Muscle of arm (tissue), 12 donors: ENCODE results near the gene BABAM2. TPM values are rescaled to one million over a fixed set of nuclear protein-coding genes. Genes with fewer than 3 reads are reported as not detected.
"Not testable (repeated sequence)": the region's sequence is repeated elsewhere in the genome, so short reads cannot be mapped to it uniquely, and the experiment has no call there.

Experiments
- DNase-seq: peaks from one replicate; pipeline ENCODE4 v3.0.0-alpha.2; 2013
- polyA plus RNA-seq, 12 donors: library from polyadenylated mRNA; unstranded; fragments of 120-200 nt; gene quantifications; one replicate each; pipeline ENCODE4 v1.2.1, GENCODE V29; 2013; ENCODE audit not compliant: insufficient read length in 12 of 12

The BABAM2 gene
- polyA plus RNA-seq, 12 donors, result 23.2 to 30.5 (median 24.7) TPM; not detected in 1

DNA sequence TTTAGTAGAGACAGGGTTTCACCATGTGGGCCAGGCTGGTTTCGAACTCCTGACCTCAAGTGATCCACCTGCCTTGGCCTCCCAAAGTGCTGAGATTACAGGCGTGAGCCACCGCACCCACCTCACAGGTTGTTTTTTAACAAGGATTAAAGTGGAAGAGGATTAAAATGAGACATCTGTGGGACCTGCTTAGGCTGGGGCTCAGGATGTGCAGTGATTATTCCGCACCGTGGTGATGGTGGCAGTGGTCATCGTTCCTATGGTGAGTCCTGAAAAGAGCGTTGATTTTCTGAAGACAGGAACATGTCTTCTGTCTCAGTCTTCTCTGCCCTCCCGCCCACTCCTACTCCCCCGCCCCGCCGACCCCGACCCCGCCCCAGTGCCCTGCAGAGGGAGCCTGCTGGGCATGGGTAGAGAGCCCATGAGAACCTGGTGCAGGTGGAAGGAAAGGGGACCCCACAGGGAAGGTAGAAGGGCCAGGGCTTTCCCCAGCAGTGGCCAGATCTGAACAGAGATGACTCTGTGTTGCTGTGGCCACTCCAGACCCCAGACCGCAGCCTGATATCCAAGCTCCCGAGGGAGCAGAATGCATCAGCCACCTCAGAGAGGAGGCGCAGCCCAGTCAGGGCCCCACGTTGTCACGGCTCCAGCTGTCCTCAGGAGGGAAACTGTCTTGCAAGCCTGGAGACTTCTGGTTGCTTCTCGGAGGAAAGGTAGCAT, 467.6 kb downstream of the BABAM2 start:
- DNase-seq, result no peak

DNA sequence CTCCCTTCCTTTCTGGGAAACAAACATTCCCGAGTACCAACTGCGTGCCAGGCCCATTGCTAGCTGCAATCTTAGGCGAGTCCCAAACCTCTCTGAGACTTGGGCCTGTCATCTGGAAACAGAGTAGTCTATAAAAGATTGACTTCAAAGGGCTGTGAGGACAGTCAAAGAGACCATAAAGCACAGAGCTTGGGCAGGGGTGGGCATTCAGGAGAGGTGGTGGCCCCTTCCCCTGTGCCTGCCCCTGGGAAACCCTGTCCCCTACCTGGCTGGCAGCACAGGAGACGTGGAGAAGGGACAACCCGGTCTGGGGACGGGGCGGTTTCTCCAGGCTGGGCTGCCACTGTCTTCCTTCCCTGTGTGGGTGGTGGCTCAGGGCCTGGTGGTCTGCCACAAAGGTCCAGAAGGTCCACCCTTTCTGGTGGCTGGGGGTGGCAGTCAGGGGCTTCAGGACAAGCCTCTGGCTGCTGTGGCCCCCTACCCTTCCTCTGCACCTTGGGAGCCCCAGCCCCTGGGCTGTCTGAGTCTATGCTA, 468.2 kb downstream of the BABAM2 start:
- no peak for DNase-seq

DNA sequence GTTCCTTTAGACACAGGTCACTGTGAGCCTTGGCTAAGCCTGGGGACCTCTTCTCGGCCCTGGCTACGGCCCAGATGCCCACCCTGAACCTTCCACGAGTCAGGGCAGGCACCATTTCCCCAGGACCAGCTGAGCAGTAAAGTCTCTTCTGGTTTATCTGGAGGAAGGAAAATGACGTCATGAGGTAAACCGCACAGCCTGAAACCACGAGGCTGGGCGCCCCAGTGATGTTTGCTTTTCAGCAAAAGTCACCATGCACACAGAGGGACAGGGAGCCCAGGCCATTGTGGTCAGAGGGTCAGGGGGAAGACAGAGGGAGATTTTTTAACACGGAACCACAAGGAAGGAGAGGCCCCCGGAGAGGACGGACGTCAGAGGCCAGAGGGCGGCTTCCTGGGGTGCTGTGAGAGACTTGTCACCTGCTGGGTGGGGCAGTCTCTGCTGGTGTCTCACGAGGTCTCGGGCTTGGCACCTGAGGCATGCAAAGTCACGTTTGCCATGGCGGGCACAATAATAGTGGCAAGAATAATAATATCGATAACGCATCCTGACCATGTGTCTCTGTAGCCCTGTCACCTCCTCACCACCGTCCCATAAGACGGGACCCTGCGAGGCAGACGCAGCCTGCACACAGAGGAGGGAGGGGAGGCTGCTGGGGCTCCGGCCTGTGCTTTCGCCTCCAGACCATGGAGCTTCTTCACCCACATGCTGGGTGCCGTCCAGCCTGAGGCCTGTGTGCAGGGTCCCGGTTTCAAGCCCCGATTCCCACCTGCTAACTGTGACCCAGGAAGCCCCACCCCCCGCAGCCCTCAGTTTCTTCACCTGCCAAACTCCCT, 468.9 kb downstream of the BABAM2 start:
- no peak for DNase-seq

DNA sequence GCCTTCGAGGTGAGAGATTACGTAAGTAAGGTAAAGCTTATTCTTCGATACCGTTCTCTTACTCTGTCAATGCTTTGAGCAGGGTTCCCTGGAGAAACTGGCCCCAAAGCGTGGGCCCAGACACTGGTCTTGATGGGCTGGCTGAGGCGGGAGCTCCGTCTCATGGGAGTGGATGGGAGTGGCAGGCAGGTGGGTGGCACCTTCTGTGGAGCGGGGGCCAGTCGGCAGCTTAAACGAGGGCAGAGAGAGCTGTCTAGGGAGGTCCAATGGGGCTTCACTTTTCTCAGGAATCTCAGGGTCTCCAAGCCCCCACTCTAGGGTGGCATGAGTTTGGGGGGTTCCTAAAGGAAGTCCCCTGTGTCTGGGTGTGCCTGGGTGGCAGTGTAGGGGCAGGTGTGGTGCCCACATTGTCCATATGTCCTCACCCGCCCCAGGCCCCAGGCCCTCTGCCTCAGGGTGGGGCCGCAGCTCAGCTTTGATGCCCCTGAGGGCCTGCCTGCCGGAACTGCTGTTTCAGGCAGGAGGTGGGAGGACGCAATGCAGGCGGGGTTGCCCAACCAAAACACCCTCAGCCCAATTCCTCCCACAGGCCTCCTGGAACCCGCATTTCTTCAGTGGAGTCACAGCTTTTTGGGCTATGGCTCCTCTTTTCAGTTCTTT, 469.7 kb downstream of the BABAM2 start:
- no peak for DNase-seq

DNA sequence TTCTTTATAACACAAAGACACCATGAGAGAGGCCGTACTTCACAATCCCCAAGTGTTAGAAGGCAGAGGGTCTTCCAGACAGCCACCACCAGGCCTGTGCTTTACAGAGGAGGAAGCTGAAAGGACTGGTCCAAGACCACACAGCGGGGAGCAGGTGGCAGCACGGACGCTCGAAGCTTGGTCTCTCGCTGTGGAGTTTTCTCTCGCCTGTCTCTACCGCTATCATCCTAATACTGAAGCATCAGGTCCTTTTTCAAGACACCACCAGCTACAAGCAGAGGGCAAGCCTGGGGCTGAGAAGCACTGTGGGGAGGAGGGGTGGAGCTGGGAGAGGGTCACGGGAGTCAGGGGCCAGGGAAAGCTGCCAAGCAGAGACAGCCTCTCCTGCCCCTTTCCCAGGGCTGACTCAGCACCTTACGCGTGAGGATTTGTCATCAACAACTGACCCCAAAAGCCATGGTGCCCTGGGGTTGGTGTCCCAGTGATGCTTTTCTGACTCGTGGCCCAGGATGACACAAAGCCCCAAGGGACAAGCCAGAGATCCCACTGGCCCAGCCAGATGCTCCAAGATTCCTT, 470.3 kb downstream of the BABAM2 start:
- DNase-seq, result no peak

DNA sequence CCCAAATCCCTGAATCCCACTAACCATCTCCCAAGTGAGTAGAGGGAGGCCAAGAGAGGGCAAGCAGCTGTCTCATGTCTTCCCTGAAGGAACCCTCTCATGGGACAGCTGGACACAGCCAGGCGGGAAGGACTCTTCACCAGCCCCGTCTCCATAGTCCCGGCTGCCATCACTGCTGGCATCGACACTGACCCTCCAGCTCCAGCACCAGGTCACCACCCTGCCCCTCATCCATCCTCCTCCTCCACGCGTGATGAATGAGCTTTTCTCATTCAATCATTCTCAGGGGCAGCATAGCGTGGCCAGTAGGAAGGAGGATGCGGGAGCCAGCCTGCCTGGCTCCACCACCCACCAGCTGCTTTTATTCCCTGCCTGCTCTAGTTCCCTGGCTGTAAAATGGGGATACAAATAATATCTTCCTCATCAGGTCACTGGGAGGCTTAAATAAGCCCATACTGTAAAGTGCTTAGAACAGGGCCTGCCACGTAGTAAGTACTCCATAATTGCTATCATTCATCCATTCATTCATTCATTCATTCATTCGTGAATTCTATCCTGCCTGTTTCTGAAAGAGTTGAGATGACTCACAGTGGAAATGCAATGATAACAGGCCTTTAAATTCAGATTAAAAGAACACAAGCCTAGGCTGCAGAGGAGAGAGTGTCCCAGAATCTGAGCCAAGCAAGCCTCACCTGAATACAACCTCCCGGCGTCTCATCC, 471.6 kb downstream of the BABAM2 start:
- no peak for DNase-seq

DNA sequence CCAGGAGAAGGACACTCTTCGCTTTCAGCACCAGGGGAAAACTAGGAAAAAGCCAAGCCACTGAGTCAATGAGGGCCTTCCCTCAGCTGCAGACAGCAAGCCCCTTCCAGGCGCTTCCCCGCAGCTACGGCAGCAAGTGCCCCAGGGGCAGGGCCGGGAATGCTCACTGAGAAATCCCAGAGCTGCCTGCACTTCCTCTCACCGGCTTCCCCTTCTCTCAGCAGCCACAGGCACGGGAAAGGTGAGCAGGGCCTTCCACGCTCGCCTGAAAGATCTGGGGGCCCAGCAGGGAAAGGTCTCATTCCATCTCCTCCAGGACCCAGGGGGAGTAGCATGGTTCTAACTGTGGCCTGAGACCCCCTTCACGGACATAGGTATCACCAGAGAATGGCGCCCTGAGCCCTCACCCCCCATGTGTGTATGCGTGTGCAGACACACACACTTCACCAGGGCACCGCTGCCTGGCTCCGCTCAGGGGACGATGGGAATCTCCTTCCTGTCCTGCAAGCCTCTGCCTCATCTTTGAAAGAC, 472.5 kb downstream of the BABAM2 start:
- no peak for DNase-seq

DNA sequence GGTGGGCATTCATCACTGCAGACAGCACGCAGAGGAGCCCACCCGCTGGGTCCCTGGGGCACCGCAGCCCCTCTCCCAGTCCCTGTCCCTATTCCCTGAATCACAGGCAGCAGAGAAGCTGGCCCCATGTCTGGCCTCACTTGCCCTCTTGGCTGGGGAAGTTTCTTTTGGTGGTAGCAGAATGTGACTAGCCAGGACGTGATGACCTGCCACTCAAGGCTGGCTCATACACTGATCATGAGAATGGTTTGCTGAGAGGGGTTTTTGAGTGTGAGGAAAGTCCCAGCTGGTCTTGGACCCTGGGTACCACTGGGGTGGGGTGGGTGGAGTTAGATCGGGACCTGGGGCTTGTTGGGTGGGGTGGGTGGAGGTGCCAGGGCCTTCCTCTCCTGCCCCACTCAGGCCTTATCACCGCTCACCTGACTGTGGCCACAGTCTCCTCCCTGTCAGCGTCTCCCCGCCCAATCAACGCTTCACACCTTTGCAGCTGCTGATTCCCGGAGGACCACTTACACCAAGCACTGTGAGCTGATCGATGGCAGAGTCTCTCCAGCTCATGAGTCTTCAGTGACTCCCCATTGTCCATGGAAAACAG, 473.3 kb downstream of the BABAM2 start:
- no peak for DNase-seq

DNA sequence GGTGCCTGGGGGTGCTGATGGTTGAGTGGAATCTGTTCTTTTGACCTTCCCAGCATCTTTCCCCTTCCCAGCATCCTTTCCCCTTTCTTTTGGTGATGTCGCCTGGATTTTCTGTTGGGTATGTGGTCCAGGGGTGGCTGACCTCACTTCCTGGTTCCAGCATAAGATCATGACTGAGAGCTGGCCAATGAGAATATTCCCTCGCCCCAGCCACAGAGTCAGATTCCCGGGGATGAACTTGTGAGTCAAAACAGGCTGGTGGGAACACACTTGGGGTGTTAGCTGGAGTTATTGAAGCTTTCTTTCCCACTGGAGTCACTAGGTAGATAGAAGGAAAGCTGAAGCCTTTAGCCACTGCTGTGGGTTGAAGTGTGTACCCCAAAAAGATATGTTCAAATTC, 474.1 kb downstream of the BABAM2 start:
- no peak for DNase-seq

DNA sequence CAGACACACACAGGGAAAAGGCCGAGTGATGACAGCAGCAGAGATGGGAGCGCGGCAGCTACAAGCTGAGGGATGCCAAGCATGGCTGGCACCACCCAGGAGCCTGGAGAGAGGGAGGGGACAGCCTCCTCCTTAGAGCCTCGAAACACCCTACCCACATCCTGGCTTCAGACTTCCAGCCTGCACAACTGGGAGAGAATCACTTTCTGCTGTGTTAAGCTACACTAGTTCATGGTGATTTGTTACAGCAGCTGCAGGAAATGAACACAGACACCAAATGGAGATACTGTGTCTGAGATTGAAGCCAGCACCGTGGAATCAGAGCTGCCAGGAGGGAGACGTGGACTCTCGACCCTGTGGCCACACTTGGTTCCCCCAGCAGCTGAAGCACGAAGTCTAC, 474.6 kb downstream of the BABAM2 start:
- DNase-seq, result no peak

DNA sequence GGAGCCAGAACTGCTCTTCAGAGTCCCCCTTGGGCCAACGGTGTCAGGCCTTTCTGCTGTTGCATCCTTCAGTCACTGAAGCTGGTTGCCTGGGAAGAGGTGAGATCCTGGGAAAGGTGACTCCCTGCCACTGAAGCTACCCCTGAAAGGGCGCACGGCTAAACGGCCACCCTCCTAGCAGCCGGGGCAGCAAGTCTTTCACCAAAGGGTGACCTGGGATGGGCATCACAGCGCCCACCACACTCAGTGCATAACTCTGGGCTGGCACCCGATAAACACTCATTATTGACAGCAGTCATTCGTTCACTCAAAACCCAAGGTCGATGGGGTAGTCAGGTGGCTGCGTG, 475.6 kb downstream of the BABAM2 start:
- no peak for DNase-seq

DNA sequence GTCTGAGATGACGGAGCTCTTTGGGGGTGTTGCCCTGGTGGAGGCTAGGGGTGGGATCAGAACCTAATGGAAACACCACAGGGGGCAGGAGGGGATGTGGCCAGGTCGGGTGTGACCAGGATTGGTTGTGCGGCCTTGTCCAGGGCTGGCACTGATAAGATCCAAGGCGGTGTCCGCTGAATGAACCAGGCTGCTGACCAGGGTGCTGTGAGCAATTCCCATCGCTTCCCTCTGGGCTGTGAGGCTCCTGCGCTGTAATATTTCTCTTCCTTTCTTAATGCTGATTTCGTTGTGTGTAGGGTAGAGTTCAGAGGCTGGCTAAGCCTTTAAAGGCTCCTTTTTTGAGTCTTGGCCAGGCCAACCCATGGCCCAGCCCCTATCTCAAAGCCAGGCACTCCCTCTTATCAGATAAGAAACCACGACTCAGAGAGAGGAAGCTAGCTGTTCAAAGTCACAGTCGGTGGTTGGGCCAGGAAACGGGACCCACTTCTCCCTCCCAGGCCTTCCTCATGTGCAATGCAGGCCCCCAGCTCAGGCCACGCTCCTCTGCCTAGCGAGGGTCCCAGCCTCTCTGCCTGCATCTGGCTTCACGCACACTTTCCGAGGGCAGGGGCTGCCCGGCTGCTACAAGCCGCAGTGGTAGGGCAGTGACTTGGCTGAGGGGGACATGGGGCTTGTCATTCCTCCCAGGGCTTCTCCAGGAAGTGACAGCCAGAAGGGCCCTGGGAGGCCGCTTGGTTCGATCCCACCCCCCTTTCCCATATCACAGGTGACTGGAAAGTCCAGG, 476.2 kb downstream of the BABAM2 start:
- no peak for DNase-seq

DNA sequence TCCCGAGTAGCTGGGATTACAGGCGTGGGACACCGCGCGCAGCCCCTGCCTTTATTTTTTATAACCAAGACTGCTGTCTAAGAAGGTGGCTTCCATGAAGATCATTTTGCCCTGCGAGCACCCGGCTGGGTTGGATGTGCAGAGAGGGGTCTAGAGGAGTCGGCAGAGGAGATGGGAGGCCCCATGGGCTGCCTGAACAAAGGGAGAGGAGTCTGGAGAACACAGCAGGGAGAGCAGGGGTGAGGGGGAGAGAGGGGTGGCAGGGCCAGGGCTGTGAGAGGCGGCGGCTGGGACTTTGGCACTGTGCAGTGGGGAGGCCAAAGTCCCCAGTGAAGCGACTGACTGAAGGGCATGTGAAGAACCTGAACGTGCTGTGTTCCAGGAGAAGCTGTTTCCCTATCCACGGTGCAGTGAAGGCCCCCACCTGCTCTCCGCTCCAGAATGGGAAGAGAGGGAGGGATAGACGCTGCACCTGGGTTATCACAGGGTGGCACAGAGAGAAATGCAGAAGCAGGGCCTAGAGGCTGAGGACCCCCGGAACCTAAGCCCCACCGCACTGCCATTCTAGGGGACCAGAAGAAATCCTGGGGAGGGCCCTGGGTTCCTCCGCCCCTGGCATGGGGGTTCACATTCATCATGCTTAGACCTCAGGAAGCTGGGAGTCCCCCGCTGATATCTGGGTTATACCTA, 477.3 kb downstream of the BABAM2 start:
- DNase-seq, result no peak

DNA sequence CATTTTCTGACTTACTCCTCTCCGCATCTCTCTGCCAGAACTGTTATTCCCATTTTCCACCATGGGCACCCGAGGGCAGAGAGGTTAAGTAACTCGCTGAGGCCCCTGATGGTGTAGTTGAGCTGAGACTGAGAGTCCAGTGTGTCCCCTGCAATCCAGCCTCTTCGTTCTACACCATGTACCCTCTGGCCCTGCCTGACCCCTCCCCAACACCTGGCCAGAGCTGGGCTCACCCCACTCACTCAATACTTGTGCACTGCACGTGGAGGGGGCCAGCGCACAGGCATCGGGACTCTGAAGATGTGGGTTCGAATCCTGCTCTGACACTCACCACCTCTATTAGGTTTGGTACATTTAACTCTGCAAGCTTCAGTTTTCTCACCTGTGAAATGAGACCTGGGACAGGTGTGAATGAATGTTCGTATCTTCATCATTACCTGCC, 477.8 kb downstream of the BABAM2 start:
- no peak for DNase-seq

DNA sequence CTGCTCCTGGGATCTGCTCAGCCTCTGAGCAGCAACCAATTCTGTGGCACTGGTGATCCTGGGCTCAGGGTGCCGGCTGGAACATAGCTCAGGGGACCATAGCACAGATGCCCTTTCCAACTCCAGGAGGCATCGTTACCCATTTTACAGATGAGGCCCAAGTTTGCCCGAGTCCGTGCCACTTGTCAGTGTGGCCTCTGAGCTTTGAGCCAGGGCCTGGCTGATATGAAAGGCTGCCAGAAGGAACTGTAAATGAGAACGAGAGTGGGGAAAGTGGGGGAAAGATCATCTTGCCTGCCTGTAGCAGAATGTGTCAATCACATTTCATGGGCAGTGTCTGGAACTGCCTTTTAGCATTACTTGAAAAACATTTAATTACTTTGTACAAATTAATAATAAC, 478.8 kb downstream of the BABAM2 start:
- DNase-seq, result no peak

DNA sequence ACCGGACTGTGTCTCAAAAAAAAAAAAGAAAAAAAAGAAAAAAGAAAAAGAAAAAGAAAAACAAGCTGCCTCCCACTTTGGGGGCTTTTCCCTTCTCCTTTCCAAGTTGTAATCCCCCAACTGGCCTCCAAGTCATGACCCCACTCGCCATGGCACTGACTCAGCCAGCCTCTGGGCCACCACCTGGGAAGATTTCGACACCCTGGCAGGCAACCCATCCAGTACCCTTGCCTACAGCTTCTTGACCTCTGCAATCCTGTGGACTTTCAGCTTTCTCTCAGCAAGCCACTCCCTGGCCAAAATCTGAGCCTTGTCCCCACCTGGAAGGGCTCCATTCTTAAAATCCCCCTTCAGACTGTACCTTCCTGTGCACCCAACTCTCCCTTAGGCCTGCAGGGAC, 479.8 kb downstream of the BABAM2 start:
- no peak for DNase-seq

DNA sequence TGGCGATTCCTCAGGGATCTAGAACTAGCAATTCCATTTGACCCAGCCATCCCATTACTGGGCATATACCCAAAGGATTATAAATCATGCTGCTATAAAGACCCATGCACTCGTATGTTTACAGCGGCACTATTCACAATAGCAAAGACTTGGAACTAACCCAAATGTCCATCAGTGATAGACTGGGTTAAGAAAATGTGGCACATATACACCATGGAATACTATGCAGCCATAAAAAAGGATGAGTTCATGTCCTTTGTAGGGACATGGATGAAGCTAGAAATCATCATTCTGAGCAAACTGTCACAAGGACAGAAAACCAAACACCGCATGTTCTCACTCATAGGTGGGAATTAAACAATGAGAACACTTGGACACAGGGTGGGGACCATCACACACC, 481.2 kb downstream of the BABAM2 start:
- not testable (repeated sequence) for DNase-seq

DNA sequence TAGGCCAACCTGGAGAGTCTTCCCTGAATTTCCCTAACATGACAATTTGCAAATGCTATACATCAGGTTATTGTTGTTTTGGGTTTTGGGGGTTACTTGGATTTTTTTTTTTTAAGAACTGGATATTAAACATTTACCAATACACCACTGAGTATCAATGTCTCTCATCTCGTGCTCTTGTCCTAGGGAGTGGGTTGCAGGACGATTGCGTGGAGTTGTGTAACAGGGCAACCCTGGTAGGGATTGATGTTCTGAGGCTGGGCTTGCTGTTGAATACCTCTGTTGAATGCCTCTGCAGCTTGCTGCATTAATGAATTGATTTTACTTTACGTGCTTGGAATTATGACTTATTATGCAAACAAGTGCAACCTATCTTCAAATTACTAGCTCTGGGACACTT, 483.3 kb downstream of the BABAM2 start:
- no peak for DNase-seq

DNA sequence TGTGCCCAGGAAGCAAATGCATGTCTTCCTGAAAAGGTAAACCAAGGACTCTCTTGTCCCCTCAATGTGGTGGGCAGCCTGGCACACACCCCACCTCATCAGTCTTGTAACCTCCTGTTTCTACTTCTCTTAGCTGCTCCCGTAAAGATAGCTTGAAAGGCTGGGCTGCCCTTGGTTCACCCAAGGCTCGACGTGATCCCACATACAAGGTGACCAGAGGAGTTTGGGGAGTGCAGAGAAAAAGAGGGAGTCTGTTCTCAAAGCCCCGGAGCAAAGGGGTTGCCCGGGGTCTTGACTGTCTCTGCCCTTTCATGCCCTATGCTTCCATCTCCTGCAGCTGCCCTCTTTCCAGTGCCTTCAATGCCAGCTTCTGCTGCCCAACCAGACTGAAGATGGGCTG, 483.8 kb downstream of the BABAM2 start:
- no peak for DNase-seq
